Stimulated activated CD4-positive, alpha-beta T cell treated with anti-CD3 and anti-CD28 coated beads, TNF-alpha, amount 100 ng/mL, for 1 hour (primary cell): ENCODE data around the gene SLC2A10.

ENCODE experiments used
- DNase-seq, 3 donors: peaks; one replicate each; pipeline ENCODE4 v3.0.0-alpha.2; 2020; ENCODE audit warnings: low read depth in 3 of 3, low spot score in 1 of 3

SLC2A10 gene

GRCh38 chr20:46681032-46681854, 28.2 kb upstream of the SLC2A10 start:
- DNase-seq = peak; percentile 31 to 50 (median 32)

- DNase-seq = no peak
These were observed 27.2 kb upstream of the SLC2A10 start for GRCh38 chr20:46682063-46682821.

- no peak for DNase-seq
These were observed 26.3 kb upstream of the SLC2A10 start for GRCh38 chr20:46683011-46683667.

- no peak for DNase-seq
These were observed 25.8 kb upstream of the SLC2A10 start for GRCh38 chr20:46683668-46683938.

GRCh38 chr20:46683939-46684750, 25.3 kb upstream of the SLC2A10 start:
- no peak for DNase-seq

- DNase-seq = no peak
These were observed 21.0 kb upstream of the SLC2A10 start for GRCh38 chr20:46688151-46689081.

- DNase-seq = peak; percentile 88 to 92 (median 89)
These were observed 20.2 kb upstream of the SLC2A10 start, which contains the start of gene TP53RK for GRCh38 chr20:46689082-46689753. TP53RK (minus strand) TSS chr20:46689444; CDS start chr20:46689414, 30 bp downstream.

- DNase-seq = no peak
These were observed 19.7 kb upstream of the SLC2A10 start for GRCh38 chr20:46689754-46690085.

- no peak for DNase-seq
These were observed 19.0 kb upstream of the SLC2A10 start for GRCh38 chr20:46690219-46691106.

GRCh38 chr20:46691196-46691595, 18.3 kb upstream of the SLC2A10 start:
- no peak for DNase-seq

- no peak for DNase-seq
These were observed 15.0 kb upstream of the SLC2A10 start for GRCh38 chr20:46694484-46694883.

GRCh38 chr20:46695892-46696291, 13.6 kb upstream of the SLC2A10 start:
- DNase-seq = no peak

GRCh38 chr20:46696791-46697279, 12.6 kb upstream of the SLC2A10 start:
- DNase-seq = no peak

GRCh38 chr20:46698788-46699187, 10.7 kb upstream of the SLC2A10 start:
- DNase-seq = no peak

GRCh38 chr20:46699651-46700359, 9.6 kb upstream of the SLC2A10 start:
- DNase-seq = no peak

GRCh38 chr20:46700481-46700880, 9.0 kb upstream of the SLC2A10 start:
- no peak for DNase-seq

GRCh38 chr20:46701057-46701456, 8.4 kb upstream of the SLC2A10 start:
- no peak for DNase-seq

- no peak for DNase-seq
These were observed 7.9 kb upstream of the SLC2A10 start for GRCh38 chr20:46701556-46701955.
